ENCODE measurements around the gene NAV2. TPM values are rescaled to one million over a fixed set of nuclear protein-coding genes. Genes with fewer than 3 reads are reported as not detected.

Gene NAV2
- polyA plus RNA-seq, 1 donor = 40.4 TPM

- DNase-seq = no peak
Observed at GRCh38 chr11:19740586-19740985, 27.9 kb downstream of the NAV2 start.

- peak; percentile 74 for DNase-seq
Observed at GRCh38 chr11:19742588-19743292, 30.1 kb downstream of the NAV2 start.

GRCh38 chr11:19743622-19744021, 31.0 kb downstream of the NAV2 start:
- DNase-seq = no peak

- DNase-seq = no peak
Observed at GRCh38 chr11:19744130-19744529, 31.5 kb downstream of the NAV2 start.

- no peak for DNase-seq
Observed at GRCh38 chr11:19746086-19746485, 33.4 kb downstream of the NAV2 start.

GRCh38 chr11:19747634-19748033, 35.0 kb downstream of the NAV2 start:
- DNase-seq = no peak

- DNase-seq = no peak
Observed at GRCh38 chr11:19751055-19751454, 38.4 kb downstream of the NAV2 start.

- no peak for DNase-seq
Observed at GRCh38 chr11:19753451-19754106, 40.9 kb downstream of the NAV2 start.

GRCh38 chr11:19756675-19757475, 44.2 kb downstream of the NAV2 start:
- no peak for DNase-seq

- no peak for DNase-seq
Observed at GRCh38 chr11:19759389-19759788, 46.8 kb downstream of the NAV2 start.

- DNase-seq = no peak
Observed at GRCh38 chr11:19762266-19762665, 49.6 kb downstream of the NAV2 start.

- no peak for DNase-seq
Observed at GRCh38 chr11:19763330-19763729, 50.7 kb downstream of the NAV2 start.

GRCh38 chr11:19766206-19766605, 53.6 kb downstream of the NAV2 start:
- no peak for DNase-seq

- DNase-seq = no peak
Observed at GRCh38 chr11:19766810-19767209, 54.2 kb downstream of the NAV2 start.

GRCh38 chr11:19767627-19768151, 55.1 kb downstream of the NAV2 start:
- DNase-seq = no peak

- DNase-seq = no peak
Observed at GRCh38 chr11:19768197-19768596, 55.6 kb downstream of the NAV2 start.

- no peak for DNase-seq
Observed at GRCh38 chr11:19768815-19769214, 56.2 kb downstream of the NAV2 start.

GRCh38 chr11:19769820-19770219, 57.2 kb downstream of the NAV2 start:
- no peak for DNase-seq

- DNase-seq = no peak
Observed at GRCh38 chr11:19770277-19770676, 57.6 kb downstream of the NAV2 start.

- no peak for DNase-seq
Observed at GRCh38 chr11:19771463-19771862, 58.8 kb downstream of the NAV2 start.

- no peak for DNase-seq
Observed at GRCh38 chr11:19772480-19772879, 59.8 kb downstream of the NAV2 start.

- DNase-seq = no peak
Observed at GRCh38 chr11:19774329-19774728, 61.7 kb downstream of the NAV2 start.
